ENCODE data around the gene ARL2BP. TPM values are rescaled to one million over a fixed set of nuclear protein-coding genes. Genes with fewer than 3 reads are reported as not detected.
A peak's percentile ranks its signal among the peaks of the same experiment; 100 is the strongest.

The ARL2BP gene
- total RNA-seq, 1 donor from 2014 or later: 38.4 TPM

DNA sequence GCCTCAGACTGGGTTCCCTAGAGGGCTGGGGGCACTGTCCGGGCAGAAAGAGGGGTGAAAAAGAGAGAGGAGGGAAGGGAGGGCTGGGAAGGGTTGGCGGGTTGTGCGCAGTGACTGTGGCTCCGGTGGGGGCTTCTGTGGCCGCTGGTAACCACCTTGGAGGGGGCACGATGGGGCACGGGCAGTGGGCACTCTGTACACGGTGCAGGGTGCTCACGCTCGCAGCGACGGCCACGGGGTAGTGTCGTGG lies 38.8 kb downstream of the ARL2BP start:
- no peak overlapping the region for H3K27ac Mint-ChIP-seq (ENCODE audit: unreplicated experiment)
- TF ChIP-seq, protein P1, sequence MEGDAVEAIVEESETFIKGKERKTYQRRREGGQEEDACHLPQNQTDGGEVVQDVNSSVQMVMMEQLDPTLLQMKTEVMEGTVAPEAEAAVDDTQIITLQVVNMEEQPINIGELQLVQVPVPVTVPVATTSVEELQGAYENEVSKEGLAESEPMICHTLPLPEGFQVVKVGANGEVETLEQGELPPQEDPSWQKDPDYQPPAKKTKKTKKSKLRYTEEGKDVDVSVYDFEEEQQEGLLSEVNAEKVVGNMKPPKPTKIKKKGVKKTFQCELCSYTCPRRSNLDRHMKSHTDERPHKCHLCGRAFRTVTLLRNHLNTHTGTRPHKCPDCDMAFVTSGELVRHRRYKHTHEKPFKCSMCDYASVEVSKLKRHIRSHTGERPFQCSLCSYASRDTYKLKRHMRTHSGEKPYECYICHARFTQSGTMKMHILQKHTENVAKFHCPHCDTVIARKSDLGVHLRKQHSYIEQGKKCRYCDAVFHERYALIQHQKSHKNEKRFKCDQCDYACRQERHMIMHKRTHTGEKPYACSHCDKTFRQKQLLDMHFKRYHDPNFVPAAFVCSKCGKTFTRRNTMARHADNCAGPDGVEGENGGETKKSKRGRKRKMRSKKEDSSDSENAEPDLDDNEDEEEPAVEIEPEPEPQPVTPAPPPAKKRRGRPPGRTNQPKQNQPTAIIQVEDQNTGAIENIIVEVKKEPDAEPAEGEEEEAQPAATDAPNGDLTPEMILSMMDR (IDR thresholded peaks at IDR 0.05; ENCODE audit: partially characterized antibody, unreplicated experiment): no peak
- H3K4me1 Mint-ChIP-seq (ENCODE audit: low read depth, unreplicated experiment): peaks cover 2% of the 10 kb centered on the region
- peaks cover 10% of the 10 kb centered on the region for H3K27me3 Mint-ChIP-seq (ENCODE audit: unreplicated experiment)
- H3K4me3 Mint-ChIP-seq (ENCODE audit: unreplicated experiment): peak overlapping the region; percentile 57
- no peaks in the 10 kb centered on the region for H3K36me3 Mint-ChIP-seq (ENCODE audit: unreplicated experiment)
- peaks cover 4% of the 10 kb centered on the region for H3K9me3 Mint-ChIP-seq (ENCODE audit: unreplicated experiment)
- DNase-seq: no peak

DNA sequence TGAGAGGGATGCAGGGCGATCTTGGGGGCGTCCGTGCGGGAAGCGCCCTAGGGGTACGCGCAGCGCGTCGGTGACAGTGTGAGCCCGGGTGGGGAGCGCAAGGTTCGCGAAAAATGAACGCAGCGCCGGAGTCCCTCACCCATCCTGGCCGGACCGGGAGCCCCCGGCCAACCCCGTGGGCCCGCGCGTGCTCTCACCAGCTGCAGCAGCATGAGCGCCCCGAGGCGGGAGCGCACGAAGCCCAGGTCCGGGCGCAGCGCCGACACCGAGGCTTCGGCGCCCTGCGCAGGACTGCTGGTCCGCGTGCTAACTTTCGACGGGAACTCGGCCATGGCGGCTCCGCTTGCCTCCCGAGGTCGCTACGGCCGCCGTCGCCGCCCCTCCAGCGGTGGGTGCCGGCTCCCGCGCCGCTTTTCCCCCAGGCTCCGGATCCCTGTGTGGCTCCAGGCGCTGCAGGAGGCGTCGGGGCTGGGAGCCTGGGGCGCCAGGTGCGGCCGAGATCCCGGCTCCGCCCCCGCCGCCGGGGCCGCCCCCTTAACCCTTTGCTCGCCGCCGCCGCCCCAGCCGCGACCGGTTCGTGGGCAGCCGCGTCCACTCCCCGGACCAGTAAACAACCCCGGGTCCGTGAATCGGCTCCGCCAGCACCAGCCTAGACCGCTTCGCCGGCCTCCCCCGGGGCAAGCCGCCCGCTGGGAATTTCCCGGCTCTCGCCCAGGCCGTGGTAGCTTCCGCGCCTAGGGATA lies 39.3 kb downstream of the ARL2BP start, which contains the start of gene PLLP:
TSS of gene PLLP (minus strand) at position 464 of the 743 bp plus-strand sequence. CDS start at position 332, 132 bp downstream.
- DNase-seq: peak; percentile 40
- no peak within 1 kb of the TSS for H3K27ac Mint-ChIP-seq (ENCODE audit: unreplicated experiment)

DNA sequence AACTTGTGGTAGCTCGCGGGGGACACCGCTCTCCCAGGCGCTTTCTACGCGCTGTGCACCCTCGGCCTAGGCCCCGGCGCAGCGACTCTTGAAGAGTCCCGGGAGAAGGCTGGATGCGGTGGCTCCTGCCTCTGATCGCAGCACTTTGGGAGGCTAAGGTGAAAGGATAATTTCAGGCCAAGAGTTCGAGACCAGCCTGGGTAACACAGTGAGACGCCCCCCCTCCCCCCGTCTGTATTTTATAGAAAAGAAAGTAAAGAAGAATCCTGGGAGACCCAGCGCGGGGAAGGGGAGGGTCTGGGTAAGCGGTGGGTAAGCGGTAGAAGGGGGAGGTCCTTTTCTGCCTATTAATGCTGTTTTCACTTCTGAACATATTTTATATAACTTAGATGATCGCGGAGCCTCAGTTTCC lies 39.9 kb downstream of the ARL2BP start:
- Mint-ChIP-seq H3K4me1 (ENCODE audit: low read depth, unreplicated experiment) (peaks cover 2% of the 10 kb centered on the region), H3K27me3 (ENCODE audit: unreplicated experiment) (peaks cover 12% of the 10 kb centered on the region), H3K36me3 (ENCODE audit: unreplicated experiment) (no peaks in the 10 kb centered on the region), H3K4me3 (ENCODE audit: unreplicated experiment) (no peak overlapping the region), H3K9me3 (ENCODE audit: unreplicated experiment) (peaks cover 4% of the 10 kb centered on the region), H3K27ac (ENCODE audit: unreplicated experiment) (no peak overlapping the region)
- TF ChIP-seq, protein P1 (IDR thresholded peaks at IDR 0.05; ENCODE audit: partially characterized antibody, unreplicated experiment): no peak
- no peak for DNase-seq

More for the DNA sequence above, 39.3 kb downstream of the ARL2BP start, which contains the start of gene PLLP:
- Mint-ChIP-seq H3K4me1 (ENCODE audit: low read depth, unreplicated experiment) (peaks cover 2% of the 10 kb centered on the region), H3K36me3 (ENCODE audit: unreplicated experiment) (no peaks in the 10 kb centered on the region), H3K4me3 (ENCODE audit: unreplicated experiment) (peak within 1 kb of the TSS; percentile 57), H3K9me3 (ENCODE audit: unreplicated experiment) (peaks cover 4% of the 10 kb centered on the region), H3K27me3 (ENCODE audit: unreplicated experiment) (peaks cover 11% of the 10 kb centered on the region)
- TF ChIP-seq, protein P1 (IDR thresholded peaks at IDR 0.05; ENCODE audit: partially characterized antibody, unreplicated experiment): no peak

DNA sequence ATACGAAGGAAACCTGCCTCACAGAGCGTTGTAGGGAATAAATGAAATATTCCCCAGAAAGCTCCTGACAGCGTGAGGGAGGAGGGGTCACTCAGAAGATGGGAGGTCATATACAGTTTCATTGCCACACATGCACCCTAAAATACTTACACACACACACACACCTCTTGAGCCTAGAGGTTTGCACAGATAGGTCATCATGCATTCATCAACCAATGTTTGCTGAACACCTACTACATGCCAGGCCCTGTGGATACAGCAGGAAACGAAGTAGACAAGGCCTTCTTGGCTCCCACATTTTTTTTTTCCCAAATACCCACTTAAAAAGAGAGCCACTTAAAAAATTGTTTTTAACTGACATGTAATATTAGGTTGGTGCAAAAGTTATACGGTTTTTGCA lies 40.3 kb downstream of the ARL2BP start:
- H3K27me3 Mint-ChIP-seq (ENCODE audit: unreplicated experiment): peaks cover 12% of the 10 kb centered on the region
- H3K36me3 Mint-ChIP-seq (ENCODE audit: unreplicated experiment): no peaks in the 10 kb centered on the region
- H3K4me1 Mint-ChIP-seq (ENCODE audit: low read depth, unreplicated experiment): peaks cover 2% of the 10 kb centered on the region
- TF ChIP-seq, protein P1 (IDR thresholded peaks at IDR 0.05; ENCODE audit: partially characterized antibody, unreplicated experiment): no peak
- H3K27ac Mint-ChIP-seq (ENCODE audit: unreplicated experiment): no peak overlapping the region
- peaks cover 4% of the 10 kb centered on the region for H3K9me3 Mint-ChIP-seq (ENCODE audit: unreplicated experiment)
- H3K4me3 Mint-ChIP-seq (ENCODE audit: unreplicated experiment): no peak overlapping the region
- DNase-seq: no peak

Measured in glutamatergic neuron (in vitro differentiated cells).